Loucy (cell line): Measurements from ENCODE around the gene CGREF1.

Experiments used
- CTCF ChIP-seq: fragments of 200-600 bp; sonication (generic); conservative IDR thresholded peaks from 2 replicates; pipeline ENCODE4 v1.5.1; 2014; ENCODE audit warnings: mild to moderate bottlenecking, antibody characterized with exemption, low read length
- EZH2phosphoT487 ChIP-seq: fragments of 200-600 bp; IDR thresholded peaks from 2 replicates; pipeline ENCODE4 v1.6.1; 2018; ENCODE audit warnings: antibody characterized with exemption, mild to moderate bottlenecking, moderate library complexity, borderline replicate concordance

- no peak for TF ChIP-seq CTCF
- no peak for TF ChIP-seq EZH2phosphoT487
Measured at GRCh38 chr2:27128668-27129571, 10.0 kb upstream of the CGREF1 start.
